Activated naive CD4-positive, alpha-beta T cell treated with anti-CD3 and anti-CD28 coated beads, Interleukin-2, amount 50 U/mL, for 72 hours (primary cell): ENCODE measurements around the gene OR1F1. TPM values are rescaled to one million over a fixed set of nuclear protein-coding genes. Genes with fewer than 3 reads are reported as not detected.
A peak's percentile ranks its signal among the peaks of the same experiment; 100 is the strongest.
"Not testable (repeated sequence)": the region's sequence is repeated elsewhere in the genome, so short reads cannot be mapped to it uniquely, and the experiment has no call there.

Source experiments
- ATAC-seq, 2 donors: fragments of 150-1000 bp; cut with Tn5 transposase; 2 replicates each; pipeline ENCODE4 v1.10.0; 2021; ENCODE audit warnings: mild to moderate bottlenecking in 2 of 2, moderate library complexity in 2 of 2
- DNase-seq, 2 donors: peaks; one replicate each; pipeline ENCODE4 v3.0.0; 2021 to 2022; ENCODE audit warnings: low spot score in 2 of 2
- H3K27ac Mint-ChIP-seq, 2 donors: one replicate each; pipeline ENCODE4 v1.8.0; 2022; ENCODE audit warnings: mild to moderate bottlenecking in 2 of 2, mixed read lengths in 2 of 2
- H3K36me3 Mint-ChIP-seq, 2 donors: one replicate each; pipeline ENCODE4 v1.8.0; 2022; ENCODE audit warnings: mixed read lengths in 2 of 2
- H3K9me3 Mint-ChIP-seq, 2 donors: one replicate each; pipeline ENCODE4 v1.8.0; 2022; ENCODE audit warnings: mixed read lengths in 2 of 2
- total RNA-seq, 2 donors: library from RNA; stranded (reverse); gene quantifications; one replicate each; pipeline ENCODE4 v1.2.3, GENCODE V29; 2022

Gene OR1F1
- total RNA-seq, 2 donors from 2014 or later, result not detected

GRCh38 chr16:3202903-3203539, 15.0 kb downstream of the OR1F1 start:
- ATAC-seq (no peak), DNase-seq (no peak)
- peaks cover 15 to 33% of the 10 kb centered on the region in 2 donors for H3K36me3 Mint-ChIP-seq
- peaks cover 10 to 31% of the 10 kb centered on the region in 2 donors for H3K9me3 Mint-ChIP-seq
- no peak overlapping the region for H3K27ac Mint-ChIP-seq

DNA sequence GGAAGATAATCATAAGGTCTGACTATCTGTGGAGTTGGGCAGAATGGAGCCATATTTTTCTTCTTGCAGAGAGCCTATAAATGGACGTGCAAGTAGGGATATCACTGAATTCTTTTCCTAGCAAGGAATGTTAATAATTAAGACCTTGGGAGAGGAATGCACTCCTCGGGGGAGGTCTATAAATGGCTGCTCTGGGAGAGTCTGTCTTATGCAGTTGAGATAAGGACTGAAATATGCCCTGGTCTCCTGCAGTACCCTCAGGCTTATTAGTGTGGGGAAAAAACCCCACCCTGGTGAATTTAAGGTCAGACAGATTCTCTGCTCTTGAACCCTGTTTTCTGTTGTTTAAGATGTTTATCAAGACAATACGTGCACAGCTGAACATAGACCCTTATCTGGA, 17.9 kb downstream of the OR1F1 start:
- not testable (repeated sequence) for DNase-seq, ATAC-seq, H3K27ac Mint-ChIP-seq
- H3K36me3 Mint-ChIP-seq, result peaks cover 15 to 39% of the 10 kb centered on the region in 2 donors
- H3K9me3 Mint-ChIP-seq, result peaks cover 10 to 31% of the 10 kb centered on the region in 2 donors

DNA sequence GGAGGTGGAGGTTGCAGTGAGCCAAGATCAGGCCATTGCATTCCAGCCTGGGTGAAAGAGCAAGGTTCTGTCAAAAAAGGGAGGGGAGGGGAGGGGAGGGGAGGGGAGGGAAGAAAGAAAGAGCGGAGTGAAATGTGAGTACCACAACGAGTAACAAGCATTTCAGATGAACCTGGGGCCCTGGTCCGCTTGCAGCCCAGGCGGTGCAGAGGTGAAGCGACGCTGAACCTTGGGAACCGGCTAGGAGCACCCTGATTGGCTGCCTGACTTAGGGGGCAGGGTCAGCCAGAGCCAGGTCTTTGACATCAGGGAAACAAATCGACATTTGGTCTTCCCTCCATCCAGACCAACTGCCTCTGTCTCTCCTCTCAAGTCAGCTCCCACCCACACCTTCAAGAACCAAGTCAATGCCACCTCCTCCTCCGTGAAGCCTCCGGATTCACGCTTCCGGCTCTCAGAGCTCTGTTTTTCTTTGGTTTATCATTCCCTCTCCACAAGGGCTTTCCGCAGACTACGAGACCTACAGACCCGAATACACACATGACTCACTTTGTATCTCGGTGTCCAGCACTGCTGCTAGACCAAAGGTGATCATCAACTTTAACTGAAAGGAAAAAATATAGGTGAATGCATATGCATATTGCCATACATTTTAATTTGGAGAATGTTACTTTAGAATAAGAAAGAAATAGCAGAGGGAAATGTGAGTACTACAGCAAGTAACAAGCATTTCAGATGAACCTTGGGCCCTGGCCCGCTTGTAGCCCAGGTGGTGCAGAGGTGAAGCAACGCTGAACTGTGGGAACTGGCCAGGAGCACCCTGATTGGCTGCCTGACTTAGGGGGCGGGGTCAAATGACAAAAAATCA, 19.3 kb downstream of the OR1F1 start:
- Mint-ChIP-seq H3K9me3 (peaks cover 10 to 39% of the 10 kb centered on the region in 2 donors), H3K36me3 (peaks cover 22 to 47% of the 10 kb centered on the region in 2 donors), H3K27ac (no peak overlapping the region)
- ATAC-seq (no peak), DNase-seq (no peak)

DNA sequence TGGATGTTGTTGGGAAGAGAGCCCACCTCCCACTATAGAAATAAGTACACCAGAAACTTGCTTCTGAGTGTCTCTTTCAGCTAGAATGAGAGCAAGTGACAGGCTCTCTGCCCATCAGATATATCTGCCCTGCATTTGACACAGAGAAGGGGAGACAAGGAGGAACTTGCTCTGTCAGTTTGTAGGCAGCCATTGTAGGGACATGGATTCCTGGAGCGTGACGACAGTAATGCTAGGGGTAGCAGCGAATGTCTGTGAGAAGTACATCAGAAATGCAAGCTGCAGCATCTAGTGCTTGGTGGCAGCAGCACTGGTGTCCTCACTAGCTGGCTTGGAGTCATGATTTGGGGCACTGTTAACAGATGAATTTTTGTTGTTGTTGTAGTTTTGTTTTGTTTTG, 24.0 kb downstream of the OR1F1 start:
- ATAC-seq (no peak), DNase-seq (no peak)
- H3K9me3 Mint-ChIP-seq, result peaks cover 18 to 42% of the 10 kb centered on the region in 2 donors
- peaks cover 41 to 61% of the 10 kb centered on the region in 2 donors for H3K36me3 Mint-ChIP-seq
- H3K27ac Mint-ChIP-seq, result peak overlapping the region in 1 of 2 donors; percentile 25

GRCh38 chr16:3212567-3212966, 24.6 kb downstream of the OR1F1 start:
- no peak for ATAC-seq
- Mint-ChIP-seq H3K27ac (peak overlapping the region in 1 of 2 donors; percentile 77), H3K9me3 (peaks cover 18 to 39% of the 10 kb centered on the region in 2 donors), H3K36me3 (peaks cover 38 to 62% of the 10 kb centered on the region in 2 donors)
- DNase-seq, result no peak

DNA sequence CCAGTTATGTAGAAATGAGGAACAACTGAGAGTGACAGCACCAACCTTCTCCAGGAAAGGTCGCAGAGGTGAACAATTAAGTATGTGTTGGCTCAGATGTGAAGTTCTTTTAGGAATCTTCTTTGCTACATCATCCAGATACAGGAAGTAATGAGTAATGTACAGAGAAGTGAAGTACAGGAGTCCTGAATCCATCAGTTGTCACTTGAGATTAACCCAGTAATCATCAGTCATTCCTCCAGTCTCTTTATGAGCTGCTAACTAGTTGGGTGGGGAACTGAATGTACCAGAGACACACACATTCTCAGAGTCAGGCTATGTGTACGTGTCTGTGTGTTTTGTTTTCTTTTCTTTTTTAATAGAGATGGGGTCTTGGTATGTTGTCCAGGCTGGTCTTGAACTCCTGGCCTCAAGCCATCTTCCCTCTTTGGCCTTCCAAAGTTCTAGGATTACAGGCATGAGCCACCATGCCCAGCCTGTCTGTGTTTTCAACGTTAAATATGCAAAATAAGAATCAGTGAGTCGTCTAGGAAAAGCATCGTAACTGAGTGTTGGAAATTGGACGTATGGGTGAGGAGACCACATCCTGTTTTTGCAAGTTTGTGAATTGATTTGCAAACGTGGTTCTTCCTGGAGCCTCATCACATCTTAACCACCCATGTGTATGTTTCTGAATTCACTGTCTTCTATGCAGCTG, 27.0 kb downstream of the OR1F1 start:
- peaks cover 37 to 72% of the 10 kb centered on the region in 2 donors for H3K36me3 Mint-ChIP-seq
- DNase-seq (peak in 1 of 2 donors; percentile 47), ATAC-seq (peak; percentile 83 to 92)
- peak overlapping the region; percentile 94 to 98 for H3K27ac Mint-ChIP-seq
- peaks cover 21 to 43% of the 10 kb centered on the region in 2 donors for H3K9me3 Mint-ChIP-seq

DNA sequence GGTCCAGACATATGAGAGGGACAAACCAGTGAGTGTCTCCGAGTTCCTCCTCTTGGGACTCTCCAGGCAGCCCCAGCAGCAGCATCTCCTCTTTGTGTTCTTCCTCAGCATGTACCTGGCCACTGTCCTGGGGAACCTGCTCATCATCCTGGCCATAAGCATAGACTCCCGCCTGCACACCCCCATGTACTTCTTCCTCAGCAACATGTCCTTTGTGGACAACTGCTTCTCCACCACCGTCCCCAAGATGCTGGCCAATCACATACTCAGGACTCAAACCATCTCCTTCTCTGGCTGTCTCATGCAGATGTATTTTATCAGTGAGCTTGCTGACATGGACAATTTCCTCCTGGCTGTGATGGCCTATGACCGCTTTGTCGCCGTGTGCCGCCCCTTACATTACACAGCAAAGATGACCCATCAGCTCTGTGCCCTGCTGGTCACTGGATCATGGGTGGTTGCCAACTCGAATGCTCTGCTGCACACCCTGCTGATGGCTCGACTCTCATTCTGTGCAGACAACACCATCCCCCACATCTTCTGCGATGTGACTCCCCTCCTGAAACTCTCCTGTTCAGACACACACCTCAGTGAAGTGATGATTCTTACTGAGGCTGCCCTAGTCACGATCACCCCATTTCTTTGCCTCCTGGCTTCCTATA, 27.7 kb downstream of the OR1F1 start:
- Mint-ChIP-seq H3K27ac (peak overlapping the region; percentile 94 to 98), H3K36me3 (peaks cover 37 to 67% of the 10 kb centered on the region in 2 donors), H3K9me3 (peaks cover 21 to 43% of the 10 kb centered on the region in 2 donors)
- DNase-seq (no peak), ATAC-seq (peak; percentile 37 to 38)

- Mint-ChIP-seq H3K9me3 (peaks cover 25 to 43% of the 10 kb centered on the region in 2 donors), H3K36me3 (peaks cover 41 to 73% of the 10 kb centered on the region in 2 donors), H3K27ac (peak overlapping the region; percentile 94 to 98)
- DNase-seq, result peak in 1 of 2 donors; percentile 15
- peak; percentile 23 to 27 for ATAC-seq
Measured at GRCh38 chr16:3216263-3216640, 28.2 kb downstream of the OR1F1 start.

DNA sequence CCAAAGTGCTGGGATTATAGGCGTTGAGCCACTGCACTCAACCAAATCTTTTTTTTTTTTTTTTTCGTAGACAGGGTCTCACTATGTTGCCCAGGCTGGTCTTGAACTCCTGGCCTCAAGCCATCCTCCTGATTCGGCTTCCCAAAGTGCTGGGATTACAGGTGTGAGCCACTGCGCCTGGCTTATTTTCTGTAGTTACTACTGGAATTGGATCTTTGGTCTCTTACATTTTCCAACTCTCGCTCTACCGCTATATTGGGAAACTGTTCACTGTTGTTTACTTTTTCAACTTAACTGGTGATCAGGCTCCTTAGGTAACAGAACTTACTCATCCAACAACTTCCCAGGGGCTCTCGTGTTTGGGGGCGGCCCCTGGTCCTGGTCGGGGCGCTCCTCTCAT, 32.8 kb downstream of the OR1F1 start:
- ATAC-seq (no peak), DNase-seq (no peak)
- Mint-ChIP-seq H3K9me3 (peaks cover 41 to 45% of the 10 kb centered on the region in 2 donors), H3K36me3 (peaks cover 49 to 82% of the 10 kb centered on the region in 2 donors), H3K27ac (no peak overlapping the region)

DNA sequence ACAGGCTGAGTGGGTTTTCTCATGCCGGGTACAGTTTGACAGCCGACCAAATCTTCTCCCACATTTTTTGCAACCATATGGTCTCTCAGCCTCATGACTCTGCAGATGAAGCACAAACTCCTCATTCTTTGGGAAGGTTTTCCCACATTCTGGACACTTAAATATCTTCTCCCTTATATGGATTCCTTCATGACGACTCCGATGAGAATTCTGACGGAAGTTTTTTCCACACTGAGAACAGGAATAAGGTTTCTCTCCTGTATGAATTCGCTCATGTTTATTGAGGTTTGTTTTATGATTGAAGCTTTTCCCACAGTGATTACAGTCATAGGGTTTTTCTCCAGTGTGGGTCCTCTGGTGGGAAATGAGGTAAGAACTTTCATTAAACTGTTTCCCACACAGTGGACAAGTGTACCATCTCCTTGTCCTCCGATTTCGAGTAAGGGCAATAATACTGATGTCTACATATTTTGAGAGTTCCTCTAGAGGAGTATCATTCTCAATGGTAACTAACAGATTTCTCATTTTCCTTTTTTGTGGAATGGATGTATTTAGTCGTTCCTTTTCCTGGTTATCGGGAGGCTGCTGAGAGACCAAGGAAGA, 36.0 kb downstream of the OR1F1 start:
- H3K36me3 Mint-ChIP-seq, result peaks cover 63 to 87% of the 10 kb centered on the region in 2 donors
- ATAC-seq (no peak), DNase-seq (no peak)
- no peak overlapping the region for H3K27ac Mint-ChIP-seq
- H3K9me3 Mint-ChIP-seq, result peaks cover 46 to 47% of the 10 kb centered on the region in 2 donors

- no peak for ATAC-seq
- H3K36me3 Mint-ChIP-seq, result peaks cover 48 to 50% of the 10 kb centered on the region in 2 donors
- DNase-seq, result no peak
- H3K9me3 Mint-ChIP-seq, result peaks cover 12 to 36% of the 10 kb centered on the region in 2 donors
- H3K27ac Mint-ChIP-seq, result peak overlapping the region; percentile 97
Measured at GRCh38 chr16:3234543-3234856, 46.5 kb downstream of the OR1F1 start.

DNA sequence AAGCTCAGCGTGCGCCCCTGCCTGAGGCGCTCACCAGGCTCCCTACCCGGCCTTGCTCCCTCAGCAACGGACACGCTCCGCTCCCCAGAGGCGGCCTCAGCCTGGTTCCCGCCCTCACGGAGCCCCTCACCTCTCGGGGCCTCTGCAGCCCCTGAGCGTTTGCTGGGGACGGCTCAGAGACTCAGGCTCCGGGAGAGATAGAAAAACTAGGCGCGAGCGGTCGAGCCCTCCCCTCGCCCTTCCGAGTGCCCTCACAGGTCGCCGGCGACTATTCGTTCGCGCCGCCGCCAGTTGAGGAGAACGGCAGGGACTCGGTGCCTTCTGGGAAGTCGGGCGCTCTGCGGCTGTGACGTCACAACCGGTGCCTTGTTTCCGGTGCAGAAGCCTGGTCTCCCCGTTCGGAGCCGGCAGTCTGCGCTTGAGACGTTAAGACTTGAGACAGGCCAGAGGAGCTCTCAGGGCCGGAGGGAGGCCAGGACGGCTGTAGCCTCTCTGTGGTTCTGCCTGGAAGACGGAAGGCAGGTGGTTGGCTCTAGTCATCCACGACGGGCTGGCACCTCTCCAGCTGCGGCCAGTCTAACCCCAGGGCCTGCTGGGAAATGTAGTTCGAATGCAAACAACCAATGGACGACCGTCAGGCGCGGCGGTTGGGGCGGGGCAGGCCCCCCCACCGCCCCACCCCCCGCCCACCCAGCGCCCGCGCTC, 47.0 kb downstream of the OR1F1 start, which contains the start of gene ZNF200:
ZNF200 (minus strand) TSS at position 302 of the 705 bp plus-strand sequence. CDS start 1,403 bp downstream, outside the sequence.
- DNase-seq (peak; percentile 90 to 96), ATAC-seq (peak; percentile 95 to 96)
- Mint-ChIP-seq H3K36me3 (peaks cover 45 to 46% of the 10 kb centered on the region in 2 donors), H3K9me3 (peaks cover 11 to 34% of the 10 kb centered on the region in 2 donors), H3K27ac (peak within 1 kb of the TSS; percentile 97)

- H3K27ac Mint-ChIP-seq, result peak overlapping the region; percentile 29 to 78
- peaks cover 5 to 24% of the 10 kb centered on the region in 2 donors for H3K9me3 Mint-ChIP-seq
- peaks cover 35% of the 10 kb centered on the region in 2 donors for H3K36me3 Mint-ChIP-seq
- DNase-seq (no peak), ATAC-seq (no peak)
Measured at GRCh38 chr16:3235856-3236669, 48.1 kb downstream of the OR1F1 start.

GRCh38 chr16:3241761-3242160, 53.8 kb downstream of the OR1F1 start:
- ATAC-seq, result no peak
- H3K27ac Mint-ChIP-seq, result no peak overlapping the region

GRCh38 chr16:3242709-3243108, 54.7 kb downstream of the OR1F1 start:
- Mint-ChIP-seq H3K9me3 (no peaks in the 10 kb centered on the region), H3K36me3 (no peaks in the 10 kb centered on the region), H3K27ac (no peak overlapping the region)
- no peak for DNase-seq
- no peak for ATAC-seq

More at GRCh38 chr16:3241761-3242160, 53.8 kb downstream of the OR1F1 start:
- Mint-ChIP-seq H3K36me3 (no peaks in the 10 kb centered on the region), H3K9me3 (peaks cover 0 to 1% of the 10 kb centered on the region in 2 donors)
- DNase-seq, result no peak
